KMS-11 (cell line): ENCODE results near the gene FRYL.

Experiments
- H2AFZ ChIP-seq: fragments of 200-600 bp; sonication (generic); 2 replicates; pipeline ENCODE4 v1.6.1; 2016; ENCODE audit warnings: antibody characterized with exemption, mixed run types, low read depth
- H3K27ac ChIP-seq: fragments of 200-600 bp; sonication (generic); 2 replicates; pipeline ENCODE4 v1.6.1; 2016; ENCODE audit warnings: mild to moderate bottlenecking, mixed run types
- H3K27me3 ChIP-seq: fragments of 200-600 bp; sonication (generic); 2 replicates; pipeline ENCODE4 v1.6.1; 2017; ENCODE audit warnings: mild to moderate bottlenecking, low read depth, mixed run types, moderate library complexity; ENCODE audit not compliant: insufficient read depth
- H3K36me3 ChIP-seq: fragments of 200-600 bp; sonication (generic); 2 replicates; pipeline ENCODE4 v1.6.1; 2017; ENCODE audit warnings: mild to moderate bottlenecking, mixed run types; ENCODE audit not compliant: insufficient read depth
- H3K4me1 ChIP-seq: fragments of 200-600 bp; sonication (generic); 2 replicates; pipeline ENCODE4 v1.6.1; 2016; ENCODE audit warnings: mild to moderate bottlenecking, low read depth, mixed run types; ENCODE audit not compliant: poor library complexity, severe bottlenecking
- H3K4me2 ChIP-seq: fragments of 200-600 bp; sonication (generic); 2 replicates; pipeline ENCODE4 v1.7.0; 2016; ENCODE audit warnings: mild to moderate bottlenecking, mixed run types
- H3K4me3 ChIP-seq: fragments of 200-600 bp; sonication (generic); IDR thresholded peaks from 2 replicates; pipeline ENCODE4 v1.6.1; 2017; ENCODE audit warnings: low read depth, low read length, mixed read lengths; ENCODE audit not compliant: insufficient read depth
- H3K79me2 ChIP-seq: fragments of 200-600 bp; sonication (generic); 2 replicates; pipeline ENCODE4 v1.6.1; 2016; ENCODE audit warnings: low read depth, mixed run types; ENCODE audit not compliant: insufficient read depth
- H3K9ac ChIP-seq: fragments of 200-600 bp; sonication (generic); 2 replicates; pipeline ENCODE4 v1.6.1; 2016; ENCODE audit warnings: mild to moderate bottlenecking, mixed run types
- H4K20me1 ChIP-seq: fragments of 200-600 bp; sonication (generic); 2 replicates; pipeline ENCODE4 v1.6.1; 2016; ENCODE audit warnings: mild to moderate bottlenecking, mixed run types; ENCODE audit not compliant: insufficient read depth
- CTCF ChIP-seq: fragments of 200-600 bp; sonication (generic); conservative IDR thresholded peaks from 2 replicates; pipeline ENCODE4 v1.6.1; 2017; ENCODE audit warnings: low read depth, mild to moderate bottlenecking, antibody characterized with exemption, low read length, moderate library complexity, mixed read lengths

Gene FRYL

GRCh38 chr4:48564151-48564550 lies 215.9 kb downstream of the FRYL start:
- Histone ChIP-seq H3K9ac (no peak overlapping the region), H3K36me3 (no peaks in the 10 kb centered on the region; the same call in 1 of the 2 replicates)

GRCh38 chr4:48558819-48559218 lies 221.3 kb downstream of the FRYL start:
- H3K27ac ChIP-seq, result no peak overlapping the region
- no peaks in the 10 kb centered on the region for H3K79me2 ChIP-seq
- no peak for TF ChIP-seq CTCF
- no peak overlapping the region for H3K4me2 ChIP-seq
- H4K20me1 ChIP-seq, result no peaks in the 10 kb centered on the region
- no peak overlapping the region for H3K4me3 ChIP-seq
- H3K27me3 ChIP-seq, result no peaks in the 10 kb centered on the region
- no peak overlapping the region for H3K9ac ChIP-seq
- H2AFZ ChIP-seq, result no peak overlapping the region
- peaks cover 18% of the 10 kb centered on the region for H3K4me1 ChIP-seq
- H3K36me3 ChIP-seq, result no peaks in the 10 kb centered on the region

More at GRCh38 chr4:48564151-48564550, 215.9 kb downstream of the FRYL start:
- TF ChIP-seq CTCF, result no peak
- Histone ChIP-seq H3K4me3 (no peak overlapping the region), H3K27me3 (no peaks in the 10 kb centered on the region), H3K27ac (no peak overlapping the region), H3K79me2 (no peaks in the 10 kb centered on the region), H2AFZ (no peak overlapping the region), H3K4me1 (peaks cover 10% of the 10 kb centered on the region), H4K20me1 (no peaks in the 10 kb centered on the region), H3K4me2 (no peak overlapping the region)

- Histone ChIP-seq H3K36me3 (no peaks in the 10 kb centered on the region), H3K4me3 (no peak overlapping the region), H3K27me3 (no peaks in the 10 kb centered on the region), H3K4me1 (peaks cover 18% of the 10 kb centered on the region), H4K20me1 (no peaks in the 10 kb centered on the region), H3K27ac (no peak overlapping the region), H3K9ac (no peak overlapping the region), H2AFZ (no peak overlapping the region), H3K4me2 (no peak overlapping the region), H3K79me2 (no peaks in the 10 kb centered on the region)
- TF ChIP-seq CTCF, result no peak
Observed at GRCh38 chr4:48558026-48558425, 222.1 kb downstream of the FRYL start.

DNA sequence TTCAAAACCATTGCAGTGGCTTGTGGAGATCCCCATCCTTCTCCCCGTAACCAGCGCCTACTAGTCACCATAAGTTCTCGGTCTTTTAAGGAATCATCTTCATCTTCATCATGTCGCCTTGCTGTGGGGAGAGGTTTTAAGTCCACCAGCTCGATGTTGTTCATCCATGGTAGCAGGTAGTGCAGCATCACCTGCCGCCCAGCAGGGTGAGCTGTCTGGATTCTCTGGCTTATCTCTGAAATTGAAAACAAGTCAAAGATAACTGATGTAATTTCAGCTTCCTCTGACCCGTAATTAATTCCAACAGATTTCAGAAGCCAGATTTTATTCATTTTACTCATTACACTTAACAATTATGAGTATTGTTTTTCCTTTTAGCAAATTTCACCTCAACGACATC lies 222.6 kb downstream of the FRYL start:
- Histone ChIP-seq H3K4me2 (no peak overlapping the region), H3K4me3 (no peak overlapping the region), H3K4me1 (peaks cover 18% of the 10 kb centered on the region), H3K36me3 (no peaks in the 10 kb centered on the region), H3K9ac (no peak overlapping the region), H2AFZ (no peak overlapping the region), H3K27me3 (no peaks in the 10 kb centered on the region), H3K79me2 (no peaks in the 10 kb centered on the region), H3K27ac (no peak overlapping the region), H4K20me1 (no peaks in the 10 kb centered on the region)
- no peak; the same call in 1 of the 2 replicates for TF ChIP-seq CTCF

DNA sequence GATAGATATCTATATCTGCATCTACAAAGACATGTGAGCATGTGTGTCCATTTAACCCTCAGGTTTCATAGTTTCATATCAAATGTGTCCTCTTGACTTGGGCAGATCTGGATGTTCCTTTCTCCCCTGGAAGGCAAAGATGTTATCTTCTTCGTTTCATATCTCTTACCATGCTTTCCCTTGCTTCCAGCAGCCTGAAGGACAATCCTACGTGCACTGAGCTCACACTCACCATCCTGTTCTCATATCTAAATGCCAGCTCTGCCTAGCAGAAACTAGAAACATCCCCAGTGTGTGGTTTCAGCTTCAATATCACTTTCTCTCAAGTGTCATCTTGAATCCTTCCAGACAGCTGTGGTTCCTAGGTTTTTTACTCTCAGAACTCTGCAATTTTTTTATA lies 223.8 kb downstream of the FRYL start:
- H3K27me3 ChIP-seq, result no peaks in the 10 kb centered on the region
- no peak overlapping the region for H3K27ac ChIP-seq
- H3K4me3 ChIP-seq, result no peak overlapping the region
- no peak overlapping the region for H3K9ac ChIP-seq
- no peak overlapping the region for H2AFZ ChIP-seq
- H3K36me3 ChIP-seq, result 0 out of 2 replicates have a peak, but pooled peaks cover 3% of the 10 kb centered on the region
- no peaks in the 10 kb centered on the region for H4K20me1 ChIP-seq
- peaks cover 17% of the 10 kb centered on the region for H3K4me1 ChIP-seq
- H3K79me2 ChIP-seq, result no peaks in the 10 kb centered on the region
- no peak for TF ChIP-seq CTCF
- H3K4me2 ChIP-seq, result no peak overlapping the region
